Activated naive CD4-positive, alpha-beta T cell treated with anti-CD3 and anti-CD28 coated beads, Interleukin-2, amount 50 U/mL, for 72 hours (primary cell): ENCODE data around the gene CNTNAP5. TPM values are rescaled to one million over a fixed set of nuclear protein-coding genes. Genes with fewer than 3 reads are reported as not detected.

ENCODE experiments used
- ATAC-seq, 2 donors: fragments of 150-1000 bp; cut with Tn5 transposase; 2 replicates each; pipeline ENCODE4 v1.10.0; 2021; ENCODE audit warnings: mild to moderate bottlenecking in 2 of 2, moderate library complexity in 2 of 2
- DNase-seq, 2 donors: peaks; one replicate each; pipeline ENCODE4 v3.0.0; 2021 to 2022; ENCODE audit warnings: low spot score in 2 of 2
- H3K27ac Mint-ChIP-seq, 2 donors: one replicate each; pipeline ENCODE4 v1.8.0; 2022; ENCODE audit warnings: mild to moderate bottlenecking in 2 of 2, mixed read lengths in 2 of 2
- H3K36me3 Mint-ChIP-seq, 2 donors: one replicate each; pipeline ENCODE4 v1.8.0; 2022; ENCODE audit warnings: mixed read lengths in 2 of 2
- H3K9me3 Mint-ChIP-seq, 2 donors: one replicate each; pipeline ENCODE4 v1.8.0; 2022; ENCODE audit warnings: mixed read lengths in 2 of 2
- total RNA-seq, 2 donors: library from RNA; stranded (reverse); gene quantifications; one replicate each; pipeline ENCODE4 v1.2.3, GENCODE V29; 2022

The CNTNAP5 gene
- total RNA-seq, 2 donors from 2014 or later, result not detected

GRCh38 chr2:124661558-124661957 lies 636.5 kb downstream of the CNTNAP5 start:
- Mint-ChIP-seq H3K9me3 (peaks cover 16 to 32% of the 10 kb centered on the region in 2 donors), H3K36me3 (no peaks in the 10 kb centered on the region), H3K27ac (no peak overlapping the region)
- no peak for DNase-seq
- ATAC-seq, result no peak

DNA sequence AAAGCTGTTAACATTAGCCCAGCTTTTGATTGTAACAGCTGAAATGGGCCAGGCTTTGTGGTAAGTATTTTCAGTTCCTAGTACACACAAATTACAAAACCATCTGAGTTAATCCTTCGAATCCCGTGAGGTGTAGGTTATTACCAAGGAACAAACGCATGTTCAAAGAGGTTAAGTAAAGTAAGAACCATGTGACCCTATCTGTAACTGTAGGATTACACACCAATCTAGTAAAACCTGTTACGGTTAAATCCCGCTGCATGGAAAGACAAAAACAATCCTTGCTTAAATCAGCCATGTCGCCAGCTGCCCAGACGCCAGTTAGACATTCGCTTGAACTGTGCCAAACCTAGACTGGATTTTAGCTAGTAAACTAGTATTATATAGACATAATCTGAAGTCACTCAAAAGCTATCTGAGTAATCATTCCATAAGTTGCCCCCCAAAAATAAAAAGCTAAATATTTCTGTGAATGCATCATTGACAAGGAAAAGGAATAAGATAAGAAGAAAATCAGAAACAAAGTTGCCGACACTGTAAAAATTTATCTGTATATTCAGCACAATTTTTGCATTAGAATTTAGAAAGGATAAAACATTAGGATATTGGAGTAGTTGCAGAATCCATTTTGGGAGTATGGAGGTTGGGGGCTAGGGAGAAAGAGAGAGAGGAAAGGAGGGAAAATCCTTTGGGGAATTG lies 638.0 kb downstream of the CNTNAP5 start:
- Mint-ChIP-seq H3K36me3 (no peaks in the 10 kb centered on the region), H3K9me3 (peaks cover 7 to 23% of the 10 kb centered on the region in 2 donors), H3K27ac (no peak overlapping the region)
- no peak for ATAC-seq
- no peak for DNase-seq

GRCh38 chr2:124663645-124663997 lies 638.5 kb downstream of the CNTNAP5 start:
- Mint-ChIP-seq H3K36me3 (no peaks in the 10 kb centered on the region), H3K9me3 (peaks cover 7 to 20% of the 10 kb centered on the region in 2 donors), H3K27ac (no peak overlapping the region)
- ATAC-seq (no peak), DNase-seq (no peak)

- Mint-ChIP-seq H3K9me3 (peaks cover 8 to 16% of the 10 kb centered on the region in 2 donors), H3K27ac (no peak overlapping the region), H3K36me3 (no peaks in the 10 kb centered on the region)
- ATAC-seq (no peak), DNase-seq (no peak)
Observed at GRCh38 chr2:124664363-124664762, 639.3 kb downstream of the CNTNAP5 start.

GRCh38 chr2:124666976-124667375 lies 641.9 kb downstream of the CNTNAP5 start:
- no peak overlapping the region for H3K27ac Mint-ChIP-seq
- no peak for ATAC-seq
- H3K36me3 Mint-ChIP-seq, result no peaks in the 10 kb centered on the region
- H3K9me3 Mint-ChIP-seq, result peaks cover 13 to 17% of the 10 kb centered on the region in 2 donors
- DNase-seq, result no peak

- H3K36me3 Mint-ChIP-seq, result no peaks in the 10 kb centered on the region
- no peak for DNase-seq
- peaks cover 13 to 14% of the 10 kb centered on the region in 2 donors for H3K9me3 Mint-ChIP-seq
Observed at GRCh38 chr2:124668161-124668560, 643.1 kb downstream of the CNTNAP5 start.

DNA sequence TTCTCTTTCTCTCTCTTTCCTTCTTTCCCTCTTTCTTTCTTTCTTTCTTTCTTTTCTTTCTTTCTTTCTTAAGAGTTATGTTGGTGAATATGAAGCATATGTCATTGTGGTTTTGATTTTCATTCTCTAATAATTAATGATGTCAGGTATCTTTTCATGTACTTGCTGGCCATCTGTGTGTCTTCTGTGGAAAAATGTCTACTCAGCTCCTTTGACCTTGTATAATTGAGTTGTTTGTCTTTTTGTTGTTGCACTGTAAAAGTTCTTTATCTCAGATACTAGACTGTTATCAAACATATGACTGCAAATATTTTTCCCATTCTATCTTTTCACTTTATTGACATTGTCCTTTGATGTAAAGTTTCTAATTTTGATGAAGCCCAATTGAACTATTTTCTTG lies 645.1 kb downstream of the CNTNAP5 start:
- Mint-ChIP-seq H3K9me3 (peaks cover 14 to 22% of the 10 kb centered on the region in 2 donors), H3K27ac (no peak overlapping the region), H3K36me3 (no peaks in the 10 kb centered on the region)
- no peak for ATAC-seq
- DNase-seq, result no peak

More at GRCh38 chr2:124668161-124668560, 643.1 kb downstream of the CNTNAP5 start:
- peak overlapping the region in 1 of 2 donors; percentile 19 for H3K27ac Mint-ChIP-seq
- no peak for ATAC-seq

- H3K27ac Mint-ChIP-seq, result no peak overlapping the region
- H3K36me3 Mint-ChIP-seq, result peaks cover 0 to 21% of the 10 kb centered on the region in 2 donors
- peaks cover 36 to 37% of the 10 kb centered on the region in 2 donors for H3K9me3 Mint-ChIP-seq
- no peak for DNase-seq
- ATAC-seq, result no peak
Observed at GRCh38 chr2:124678043-124678442, 653.0 kb downstream of the CNTNAP5 start.

DNA sequence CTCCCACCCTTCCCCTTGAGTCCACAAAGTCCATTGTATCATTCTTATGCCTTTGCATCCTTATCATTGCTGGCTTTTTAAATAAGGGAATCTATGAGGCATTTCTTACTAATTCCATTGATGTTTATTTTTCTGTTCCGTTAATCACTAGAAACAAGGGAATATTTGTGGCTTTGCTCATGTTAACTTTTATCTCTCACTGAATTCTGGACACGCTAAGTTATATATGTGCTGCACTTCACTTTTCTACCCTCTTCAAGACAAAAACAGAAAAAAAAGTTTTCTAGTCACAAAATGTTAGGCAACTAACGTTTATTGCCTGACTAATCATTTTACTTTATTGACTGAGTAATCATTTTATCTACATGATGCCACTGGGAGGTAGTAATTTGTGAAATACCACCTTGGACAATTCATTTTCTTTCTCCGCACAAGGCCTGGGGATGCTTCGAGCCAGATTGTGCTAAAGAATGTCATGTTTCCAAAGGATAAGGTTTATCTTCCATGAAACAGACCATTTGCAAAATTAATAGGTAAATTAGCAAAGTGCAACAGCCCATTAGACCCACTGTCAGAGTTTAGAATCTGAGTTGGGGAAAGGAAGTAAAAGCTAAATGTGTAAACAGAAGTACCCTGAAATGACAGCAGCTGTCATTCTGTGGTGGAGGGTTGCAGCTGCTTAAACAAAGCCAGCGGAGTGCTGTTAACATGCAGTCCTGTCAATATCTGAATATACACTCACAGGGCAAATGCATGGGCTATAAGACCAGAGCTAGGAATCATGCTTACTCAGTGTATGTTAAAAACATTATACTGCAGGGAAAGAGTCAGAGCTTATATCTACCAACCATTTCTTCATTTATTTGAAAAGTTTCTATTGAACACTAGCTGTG lies 658.7 kb downstream of the CNTNAP5 start:
- no peak overlapping the region for H3K27ac Mint-ChIP-seq
- ATAC-seq (no peak), DNase-seq (no peak)
- H3K36me3 Mint-ChIP-seq, result peaks cover 0 to 20% of the 10 kb centered on the region in 2 donors
- peaks cover 31 to 34% of the 10 kb centered on the region in 2 donors for H3K9me3 Mint-ChIP-seq

DNA sequence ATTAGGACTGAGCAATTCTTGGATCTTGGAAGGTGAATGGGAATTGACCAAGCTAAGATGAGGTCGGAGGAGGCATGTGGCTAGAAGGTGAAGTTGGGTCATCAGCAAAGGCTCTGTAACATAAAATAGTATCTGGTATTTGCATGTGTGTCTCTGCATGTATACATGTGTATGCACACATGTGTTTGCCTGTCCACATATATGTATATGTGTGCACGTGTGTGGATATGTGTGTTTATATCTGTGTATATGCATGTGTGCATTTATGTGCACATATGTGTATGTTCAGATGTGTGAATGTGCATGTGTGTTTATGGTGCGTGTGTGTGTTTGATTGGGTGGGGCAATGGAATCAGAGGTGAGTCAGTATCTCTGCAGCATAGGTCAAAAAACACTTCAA lies 664.3 kb downstream of the CNTNAP5 start:
- H3K9me3 Mint-ChIP-seq, result peaks cover 31 to 42% of the 10 kb centered on the region in 2 donors
- no peak overlapping the region for H3K27ac Mint-ChIP-seq
- peaks cover 0 to 40% of the 10 kb centered on the region in 2 donors for H3K36me3 Mint-ChIP-seq
- DNase-seq (no peak), ATAC-seq (no peak)

DNA sequence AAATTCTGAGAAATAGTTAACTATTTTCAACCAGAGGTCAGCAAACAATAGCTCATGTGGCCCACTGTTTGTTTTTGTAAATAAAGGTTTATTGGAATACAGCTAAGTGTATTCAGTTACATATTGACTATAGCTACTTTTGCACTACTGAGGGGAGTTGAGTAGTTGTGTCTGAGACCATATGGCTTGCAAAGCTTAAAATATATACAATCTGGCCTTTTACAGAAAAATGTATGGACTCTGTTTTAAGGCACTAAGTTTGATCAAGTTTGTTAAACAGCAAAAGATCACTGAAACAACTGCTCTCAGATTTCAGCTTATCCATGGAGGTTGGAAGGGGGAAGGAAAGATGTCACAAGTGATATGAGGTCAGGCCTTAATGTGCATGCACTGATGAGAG lies 667.1 kb downstream of the CNTNAP5 start:
- peaks cover 0 to 40% of the 10 kb centered on the region in 2 donors for H3K36me3 Mint-ChIP-seq
- no peak for DNase-seq
- no peak for ATAC-seq
- peaks cover 22 to 41% of the 10 kb centered on the region in 2 donors for H3K9me3 Mint-ChIP-seq
- no peak overlapping the region for H3K27ac Mint-ChIP-seq

DNA sequence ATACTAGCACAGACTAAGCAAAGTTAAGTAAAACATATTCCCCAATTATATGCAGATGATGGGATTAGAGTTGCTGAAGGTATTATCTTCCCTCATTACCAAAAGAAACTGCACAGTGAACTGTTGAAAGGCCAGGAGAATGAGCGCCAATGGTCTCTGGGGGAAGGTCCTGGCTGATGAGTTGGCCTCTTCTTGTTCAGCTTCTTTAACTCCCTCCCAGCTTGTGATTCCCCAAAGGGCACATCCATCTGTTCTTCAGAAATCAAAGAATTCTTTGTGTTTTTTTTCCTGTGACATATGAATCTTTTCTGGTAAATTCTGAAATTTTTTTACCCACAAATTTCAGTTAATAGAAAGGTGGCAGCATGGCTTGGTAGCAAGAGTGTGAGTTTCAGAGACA lies 667.6 kb downstream of the CNTNAP5 start:
- DNase-seq (no peak), ATAC-seq (no peak)
- H3K27ac Mint-ChIP-seq, result no peak overlapping the region
- H3K36me3 Mint-ChIP-seq, result peaks cover 0 to 40% of the 10 kb centered on the region in 2 donors
- peaks cover 22 to 41% of the 10 kb centered on the region in 2 donors for H3K9me3 Mint-ChIP-seq

DNA sequence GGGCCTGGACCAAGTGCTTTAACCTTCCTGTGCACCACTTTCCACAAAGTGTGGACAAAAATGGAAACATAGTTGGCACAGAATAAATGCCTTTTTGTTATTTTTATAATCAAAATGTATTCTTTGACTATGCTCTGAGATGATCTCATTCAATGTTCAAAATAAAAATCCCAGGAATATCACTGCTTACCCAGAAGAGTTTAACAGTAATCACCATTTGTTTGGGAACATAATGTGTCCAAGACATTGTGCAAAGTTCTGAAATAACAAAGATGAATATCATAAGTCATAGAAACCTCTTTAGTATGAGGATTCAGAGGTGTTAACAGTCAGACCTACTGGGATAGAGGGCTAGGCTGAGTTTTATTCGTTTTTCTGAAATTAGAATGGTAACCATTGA lies 668.1 kb downstream of the CNTNAP5 start:
- ATAC-seq (no peak), DNase-seq (no peak)
- peaks cover 21 to 40% of the 10 kb centered on the region in 2 donors for H3K9me3 Mint-ChIP-seq
- no peak overlapping the region for H3K27ac Mint-ChIP-seq
- peaks cover 0 to 38% of the 10 kb centered on the region in 2 donors for H3K36me3 Mint-ChIP-seq

DNA sequence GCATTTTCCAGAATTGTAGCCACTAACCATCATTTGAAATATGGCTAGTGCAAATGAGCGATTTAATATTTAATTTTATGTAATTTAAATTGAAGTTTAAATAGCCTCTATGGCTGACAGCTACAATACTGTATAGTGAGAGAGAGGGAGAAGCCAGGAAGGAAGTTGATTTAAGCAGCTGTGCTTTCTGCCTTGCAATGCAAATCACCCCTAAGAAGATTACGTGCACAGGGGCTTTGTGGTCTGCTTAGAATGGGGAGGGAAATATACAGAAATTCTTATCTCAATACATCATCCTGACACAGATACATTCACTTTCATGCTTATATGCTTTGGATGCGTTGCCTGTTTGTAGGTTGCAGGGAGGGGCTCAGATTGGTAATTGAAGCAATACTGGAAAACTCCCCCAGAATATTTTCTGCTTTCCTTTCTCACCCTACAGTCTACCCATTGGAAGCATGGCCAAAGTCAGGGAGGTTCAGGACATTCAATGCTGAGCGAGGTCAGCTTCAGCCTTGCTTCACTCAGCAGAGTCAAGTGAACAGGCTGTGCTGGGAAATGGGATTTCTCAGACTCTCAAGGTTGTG lies 674.0 kb downstream of the CNTNAP5 start:
- no peaks in the 10 kb centered on the region for H3K36me3 Mint-ChIP-seq
- H3K27ac Mint-ChIP-seq, result no peak overlapping the region
- ATAC-seq (no peak), DNase-seq (no peak)
- peaks cover 17 to 24% of the 10 kb centered on the region in 2 donors for H3K9me3 Mint-ChIP-seq

DNA sequence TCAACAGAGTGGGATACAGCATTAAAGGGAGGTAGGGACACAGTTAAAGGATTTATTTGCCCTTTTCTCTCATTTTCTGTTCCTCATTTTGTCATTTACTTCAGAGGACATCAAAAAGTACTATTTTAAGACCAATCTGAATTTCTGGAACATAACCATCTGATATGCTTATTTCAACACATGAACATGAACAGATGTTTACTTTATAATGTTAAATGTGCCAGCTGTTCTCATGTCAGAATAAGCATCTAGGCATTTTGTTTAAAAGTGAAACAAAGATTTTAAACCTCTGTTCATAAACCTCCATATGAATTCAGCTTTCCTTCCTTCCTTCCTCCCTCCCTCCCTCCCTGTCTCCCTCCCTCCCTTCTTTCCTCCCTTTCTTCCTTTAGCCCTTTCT lies 677.7 kb downstream of the CNTNAP5 start:
- no peak for DNase-seq
- H3K27ac Mint-ChIP-seq, result no peak overlapping the region
- peaks cover 18 to 27% of the 10 kb centered on the region in 2 donors for H3K9me3 Mint-ChIP-seq
- no peak for ATAC-seq
- H3K36me3 Mint-ChIP-seq, result no peaks in the 10 kb centered on the region

DNA sequence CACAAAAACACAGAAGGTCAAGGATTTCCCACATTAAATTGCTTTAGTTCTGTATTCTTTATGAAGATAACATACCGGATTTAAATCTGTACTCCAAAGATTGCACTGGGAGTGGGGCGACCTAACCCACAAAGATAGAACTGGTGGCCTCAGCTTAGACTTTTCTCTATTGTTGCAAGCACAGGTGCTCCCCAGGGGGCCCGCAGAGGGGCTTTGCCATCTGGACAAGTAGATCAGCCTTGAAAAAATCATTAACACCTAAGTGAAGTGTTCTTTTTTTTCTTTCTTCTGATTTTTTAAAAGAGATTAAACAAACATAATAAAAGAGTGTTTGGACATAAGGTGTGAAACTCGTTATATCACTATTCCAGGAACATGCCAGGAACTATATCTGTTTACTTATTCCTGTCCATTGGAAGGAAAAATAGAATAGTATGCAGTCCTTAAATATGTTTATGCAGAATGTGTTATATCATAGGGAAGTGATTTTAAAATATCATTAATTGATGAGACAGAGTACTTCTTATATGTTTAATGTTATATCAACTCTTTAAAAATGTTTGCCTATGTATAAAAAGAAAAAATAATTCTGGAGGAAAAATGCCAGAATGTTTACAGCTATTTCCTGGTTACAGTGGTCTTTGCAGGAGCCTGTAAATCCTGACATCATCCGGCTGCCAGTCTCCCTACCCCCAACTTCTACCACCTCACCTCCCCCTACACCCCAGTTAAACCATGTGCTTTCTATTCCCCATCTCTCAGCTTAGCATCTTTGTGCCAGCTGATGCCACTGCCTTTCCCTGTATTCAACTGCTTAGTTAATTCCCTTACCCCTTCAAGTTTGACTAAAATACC lies 679.2 kb downstream of the CNTNAP5 start:
- ATAC-seq (no peak), DNase-seq (no peak)
- no peak overlapping the region for H3K27ac Mint-ChIP-seq
- peaks cover 23 to 30% of the 10 kb centered on the region in 2 donors for H3K9me3 Mint-ChIP-seq
- H3K36me3 Mint-ChIP-seq, result no peaks in the 10 kb centered on the region
